ENCODE data around the gene STPG1. TPM values are rescaled to one million over a fixed set of nuclear protein-coding genes. Genes with fewer than 3 reads are reported as not detected.

Gene STPG1
- total RNA-seq, 1 donor from 2014 or later, result 13.1 TPM

DNA sequence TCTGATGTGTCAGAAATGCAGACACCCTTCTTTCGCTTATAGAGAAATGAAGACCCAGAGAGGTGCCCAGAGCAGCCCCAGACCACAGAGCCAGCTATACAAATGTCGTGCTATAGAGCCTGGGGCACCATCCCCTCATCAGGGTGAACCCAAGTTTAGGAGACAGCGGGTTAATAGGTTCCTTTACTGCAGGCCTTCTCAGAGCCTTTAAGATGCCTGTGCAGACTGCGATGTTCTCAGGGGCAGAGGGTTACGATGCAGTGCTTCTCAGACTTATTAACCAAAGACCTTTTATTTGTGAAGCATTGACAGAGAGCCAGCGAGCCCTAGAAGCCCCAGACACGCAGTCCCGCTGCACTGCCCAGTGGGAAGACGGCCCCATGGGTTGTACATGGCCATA is 46.9 kb downstream of the STPG1 start:
- TF ChIP-seq, protein P1, sequence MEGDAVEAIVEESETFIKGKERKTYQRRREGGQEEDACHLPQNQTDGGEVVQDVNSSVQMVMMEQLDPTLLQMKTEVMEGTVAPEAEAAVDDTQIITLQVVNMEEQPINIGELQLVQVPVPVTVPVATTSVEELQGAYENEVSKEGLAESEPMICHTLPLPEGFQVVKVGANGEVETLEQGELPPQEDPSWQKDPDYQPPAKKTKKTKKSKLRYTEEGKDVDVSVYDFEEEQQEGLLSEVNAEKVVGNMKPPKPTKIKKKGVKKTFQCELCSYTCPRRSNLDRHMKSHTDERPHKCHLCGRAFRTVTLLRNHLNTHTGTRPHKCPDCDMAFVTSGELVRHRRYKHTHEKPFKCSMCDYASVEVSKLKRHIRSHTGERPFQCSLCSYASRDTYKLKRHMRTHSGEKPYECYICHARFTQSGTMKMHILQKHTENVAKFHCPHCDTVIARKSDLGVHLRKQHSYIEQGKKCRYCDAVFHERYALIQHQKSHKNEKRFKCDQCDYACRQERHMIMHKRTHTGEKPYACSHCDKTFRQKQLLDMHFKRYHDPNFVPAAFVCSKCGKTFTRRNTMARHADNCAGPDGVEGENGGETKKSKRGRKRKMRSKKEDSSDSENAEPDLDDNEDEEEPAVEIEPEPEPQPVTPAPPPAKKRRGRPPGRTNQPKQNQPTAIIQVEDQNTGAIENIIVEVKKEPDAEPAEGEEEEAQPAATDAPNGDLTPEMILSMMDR (IDR thresholded peaks at IDR 0.05), result no peak
- no peak for ATAC-seq
- H3K4me1 ChIP-seq, result peaks cover 15% of the 10 kb centered on the region

GRCh38 chr1:24364975-24365678 is 48.5 kb downstream of the STPG1 start:
- DNase-seq, result no peak
- no peak overlapping the region for H3K4me3 ChIP-seq
- intact Hi-C loops (cut with DNase I), result no loop called here
- no peaks in the 10 kb centered on the region for H3K9me3 ChIP-seq
- TF ChIP-seq, protein P1 (IDR thresholded peaks at IDR 0.05), result no peak
- H3K4me1 ChIP-seq, result peaks cover 15% of the 10 kb centered on the region
- peaks cover 10% of the 10 kb centered on the region for H3K36me3 ChIP-seq
- peak; percentile 50 to 60 for ATAC-seq
- no peak overlapping the region for H3K27ac ChIP-seq
- no peaks in the 10 kb centered on the region for H3K27me3 ChIP-seq (ENCODE audit: low read depth)

More for the DNA sequence above, 46.9 kb downstream of the STPG1 start:
- no peak for DNase-seq
- intact Hi-C loops (cut with DNase I), result no loop called here
- peaks cover 6% of the 10 kb centered on the region for H3K36me3 ChIP-seq
- no peak overlapping the region for H3K27ac ChIP-seq
- no peak overlapping the region for H3K4me3 ChIP-seq
- no peaks in the 10 kb centered on the region for H3K9me3 ChIP-seq
- H3K27me3 ChIP-seq (ENCODE audit: low read depth), result no peaks in the 10 kb centered on the region

GRCh38 chr1:24364605-24364974 is 49.0 kb downstream of the STPG1 start:
- intact Hi-C loops (cut with DNase I), result no loop called here
- ATAC-seq, result no peak
- H3K9me3 ChIP-seq, result no peaks in the 10 kb centered on the region
- H3K4me1 ChIP-seq, result peaks cover 15% of the 10 kb centered on the region
- TF ChIP-seq, protein P1 (IDR thresholded peaks at IDR 0.05), result no peak
- no peak overlapping the region for H3K4me3 ChIP-seq
- H3K36me3 ChIP-seq, result peaks cover 7% of the 10 kb centered on the region
- DNase-seq, result no peak
- H3K27me3 ChIP-seq (ENCODE audit: low read depth), result no peaks in the 10 kb centered on the region
- no peak overlapping the region for H3K27ac ChIP-seq

DNA sequence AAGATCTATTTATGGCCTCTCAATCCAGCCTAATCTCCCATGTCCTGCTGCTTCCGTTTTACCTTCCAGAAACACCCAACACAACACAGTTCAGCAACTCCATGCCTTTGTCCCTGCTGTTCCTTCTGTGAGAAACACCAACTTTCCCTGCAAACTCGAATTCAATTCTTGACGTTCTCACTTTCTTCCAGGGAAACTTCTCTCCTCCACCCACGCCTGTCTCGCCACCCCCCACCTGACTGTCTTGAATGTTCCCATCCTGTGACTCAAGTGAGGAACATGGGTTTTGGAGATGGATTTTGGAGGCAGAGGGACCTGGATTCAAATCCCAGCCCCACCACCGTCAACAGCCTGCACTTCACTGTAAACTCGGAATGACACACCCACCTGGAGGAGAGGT is 49.6 kb downstream of the STPG1 start:
- DNase-seq (no peak), ATAC-seq (no peak)
- no peaks in the 10 kb centered on the region for H3K27me3 ChIP-seq (ENCODE audit: low read depth)
- H3K4me1 ChIP-seq, result peaks cover 15% of the 10 kb centered on the region
- H3K4me3 ChIP-seq, result no peak overlapping the region
- intact Hi-C loops (cut with DNase I), result no loop called here
- no peak overlapping the region for H3K27ac ChIP-seq
- H3K9me3 ChIP-seq, result no peaks in the 10 kb centered on the region
- TF ChIP-seq, protein P1 (IDR thresholded peaks at IDR 0.05), result no peak
- H3K36me3 ChIP-seq, result peaks cover 5% of the 10 kb centered on the region

GRCh38 chr1:24362982-24363614 is 50.5 kb downstream of the STPG1 start:
- intact Hi-C loops (cut with DNase I), result no loop called here
- Histone ChIP-seq H3K27me3 (ENCODE audit: low read depth) (no peaks in the 10 kb centered on the region), H3K27ac (no peak overlapping the region), H3K4me3 (no peak overlapping the region), H3K9me3 (no peaks in the 10 kb centered on the region), H3K36me3 (peaks cover 14% of the 10 kb centered on the region), H3K4me1 (peaks cover 15% of the 10 kb centered on the region)
- TF ChIP-seq, protein P1 (IDR thresholded peaks at IDR 0.05), result no peak
- DNase-seq (no peak), ATAC-seq (peak in 1 of 2 donors; percentile 25)
